Large intestine (tissue), 3 donors: ENCODE measurements around the gene SYCE3. TPM values are rescaled to one million over a fixed set of nuclear protein-coding genes. Genes with fewer than 3 reads are reported as not detected.
"Not testable (repeated sequence)": the region's sequence is repeated elsewhere in the genome, so short reads cannot be mapped to it uniquely, and the experiment has no call there.

Experiments
- DNase-seq, 2 donors: peaks; one replicate each; pipeline versions ENCODE4 v3.0.0 to v3.0.0-alpha.2; 2013
- H3K27ac ChIP-seq: one replicate; pipeline ENCODE4 v1.5.1; 2013; ENCODE audit warnings: low read length
- H3K27me3 ChIP-seq: 2 replicates; pipeline ENCODE4 v1.6.1; 2013; ENCODE audit warnings: low read length; ENCODE audit not compliant: control insufficient read depth, insufficient read depth
- H3K36me3 ChIP-seq: 2 replicates; pipeline ENCODE4 v1.6.1; 2013; ENCODE audit warnings: low read length; ENCODE audit not compliant: control insufficient read depth, insufficient read depth
- H3K4me1 ChIP-seq: one replicate; pipeline ENCODE4 v1.6.1; 2013; ENCODE audit warnings: low read length; ENCODE audit not compliant: control insufficient read depth, insufficient read depth
- H3K4me3 ChIP-seq: one replicate; pipeline ENCODE4 v1.5.1; 2013; ENCODE audit warnings: low read length
- H3K9me3 ChIP-seq: one replicate; pipeline ENCODE4 v1.6.1; 2013; ENCODE audit warnings: mild to moderate bottlenecking, low read depth, low read length, moderate library complexity; ENCODE audit not compliant: control insufficient read depth
- WGBS: methylation state at CpG from one replicate; pipeline ENCODE4 v1.1.5; 2013; ENCODE audit warnings: low lambda C conversion rate; ENCODE audit not compliant: insufficient coverage; 5-methylcytosine and 5-hydroxymethylcytosine counted together
- polyA plus RNA-seq: library from polyadenylated mRNA; unstranded; fragments of 120-200 nt; gene quantifications from one replicate; pipeline ENCODE4 v1.2.1, GENCODE V29; 2013

SYCE3 gene
- polyA plus RNA-seq, 1 donor: not detected

DNA sequence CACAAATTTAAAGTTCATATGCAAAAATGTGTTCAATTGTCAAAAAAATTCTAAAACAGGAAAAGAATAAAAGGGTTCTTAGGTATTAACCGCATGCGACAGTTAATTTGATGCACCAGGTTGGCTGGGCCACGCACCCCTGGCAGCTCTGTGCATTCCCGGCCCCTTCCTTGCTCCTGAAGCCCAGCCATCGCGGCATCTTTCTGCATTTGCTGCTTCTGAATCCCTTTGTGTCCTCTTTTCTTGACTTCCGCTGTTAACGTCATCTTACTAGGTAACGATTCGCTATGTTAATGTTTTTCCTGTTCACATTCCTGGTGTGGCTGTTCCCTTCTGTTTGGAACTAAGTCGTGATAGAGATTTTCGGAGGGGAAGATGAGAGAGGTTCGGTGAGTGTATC lies 25.0 kb downstream of the SYCE3 start:
- Histone ChIP-seq H3K4me1 (peaks cover 14% of the 10 kb centered on the region), H3K4me3 (no peak overlapping the region)
- WGBS: no CpG with 5 or more reads among the region's 13 CpGs

DNA sequence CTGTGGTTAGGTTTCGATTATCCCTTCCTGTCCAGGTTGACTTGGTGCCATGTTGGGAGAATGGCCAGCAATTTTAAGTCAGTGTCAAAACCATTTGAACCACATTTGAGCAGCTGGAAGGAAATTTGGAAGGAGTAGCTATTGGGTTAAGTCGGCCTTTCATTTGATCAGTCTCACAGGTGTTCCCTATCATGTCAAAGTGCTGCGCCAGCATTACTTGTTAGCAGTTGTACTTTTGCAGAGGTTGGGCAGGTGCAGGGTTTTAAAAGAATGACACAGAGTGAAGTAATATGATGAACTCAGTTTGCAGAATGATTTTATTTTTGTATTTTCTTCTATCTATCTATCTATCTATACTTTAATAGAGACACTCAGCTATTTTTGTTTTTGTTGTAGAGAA lies 26.5 kb downstream of the SYCE3 start:
- no peak overlapping the region for H3K27ac ChIP-seq
- no peak overlapping the region for H3K4me3 ChIP-seq
- no peaks in the 10 kb centered on the region for H3K9me3 ChIP-seq
- no peak for DNase-seq
- H3K27me3 ChIP-seq: peaks cover 27% of the 10 kb centered on the region
- no CpG with 5 or more reads among the region's 3 CpGs for WGBS
- H3K36me3 ChIP-seq: no peaks in the 10 kb centered on the region
- peaks cover 26% of the 10 kb centered on the region for H3K4me1 ChIP-seq

More for the DNA sequence above, 25.0 kb downstream of the SYCE3 start:
- DNase-seq: no peak
- H3K9me3 ChIP-seq: no peaks in the 10 kb centered on the region
- H3K27me3 ChIP-seq: peaks cover 13% of the 10 kb centered on the region
- no peak overlapping the region for H3K27ac ChIP-seq
- H3K36me3 ChIP-seq: no peaks in the 10 kb centered on the region

DNA sequence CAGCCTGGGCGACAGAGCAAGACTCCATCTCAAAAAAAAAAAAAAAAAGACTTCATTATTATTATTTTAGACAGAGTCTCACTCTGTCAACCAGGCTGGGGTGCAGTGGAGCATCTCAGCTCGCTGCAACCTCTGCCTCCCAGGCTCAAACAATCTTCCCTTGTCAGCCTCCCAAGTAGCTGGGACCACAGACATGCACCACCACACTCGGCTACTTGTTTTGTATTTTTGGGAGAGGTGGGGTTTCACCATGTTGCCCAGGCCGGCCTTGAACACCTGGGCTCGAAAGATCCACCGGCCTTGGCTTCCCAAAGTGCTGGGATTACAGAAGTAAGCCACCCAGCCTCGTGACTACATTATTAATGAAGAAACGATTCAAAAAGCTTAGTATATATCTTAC lies 27.6 kb downstream of the SYCE3 start:
- no peaks in the 10 kb centered on the region for H3K36me3 ChIP-seq
- no peak overlapping the region for H3K27ac ChIP-seq
- H3K4me3 ChIP-seq: no peak overlapping the region
- DNase-seq: no peak
- WGBS: 94% methylated on average over 2 of the region's 8 CpGs
- peaks cover 8% of the 10 kb centered on the region for H3K9me3 ChIP-seq
- H3K27me3 ChIP-seq: peaks cover 38% of the 10 kb centered on the region
- H3K4me1 ChIP-seq: peaks cover 35% of the 10 kb centered on the region

DNA sequence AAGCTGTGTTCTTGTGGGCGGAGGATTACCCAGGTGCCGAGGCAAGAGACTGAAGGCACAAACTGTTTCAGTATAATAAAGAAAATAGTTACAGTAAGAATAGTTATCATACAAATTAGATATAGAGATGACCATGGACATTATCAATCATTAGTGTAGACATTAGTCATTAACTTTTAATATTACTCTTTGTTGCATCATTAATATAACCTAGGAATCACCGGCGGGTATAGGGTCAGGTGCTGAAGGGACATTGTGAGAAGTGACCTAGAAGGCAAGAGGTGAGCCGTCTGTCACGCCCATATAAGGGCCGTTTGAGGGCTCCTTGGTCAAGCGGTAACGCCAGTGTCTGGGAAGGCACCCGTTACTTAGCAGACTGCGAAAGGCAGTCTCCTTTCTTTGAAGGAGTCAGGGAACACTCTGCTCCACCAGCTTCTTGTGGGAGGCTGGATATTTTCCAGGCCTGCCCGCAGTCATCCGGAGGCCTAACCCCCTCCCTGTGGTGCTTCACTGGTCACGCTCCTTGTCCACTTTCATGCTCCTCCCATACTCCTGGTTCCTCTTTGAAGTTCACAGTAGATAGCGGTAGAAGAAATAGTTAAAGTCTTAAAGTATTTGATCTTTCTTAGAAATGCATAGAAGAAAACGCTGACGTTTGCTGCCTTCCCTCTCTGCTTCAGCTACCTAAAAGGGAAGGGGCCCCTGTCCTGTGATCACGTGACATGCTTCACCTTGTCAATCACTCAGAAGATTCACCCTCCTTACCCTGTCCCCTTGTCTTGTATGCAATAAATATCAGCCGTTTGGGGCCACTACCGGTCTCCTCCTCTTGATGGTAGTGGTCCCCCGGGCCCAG lies 28.6 kb downstream of the SYCE3 start:
- H3K27ac ChIP-seq, H3K4me3 ChIP-seq, H3K36me3 ChIP-seq, DNase-seq: not testable (repeated sequence)
- Histone ChIP-seq H3K9me3 (peaks cover 14% of the 10 kb centered on the region), H3K27me3 (peaks cover 45% of the 10 kb centered on the region), H3K4me1 (peaks cover 32% of the 10 kb centered on the region)
- WGBS: 67% methylated on average over 3 of the region's 21 CpGs

DNA sequence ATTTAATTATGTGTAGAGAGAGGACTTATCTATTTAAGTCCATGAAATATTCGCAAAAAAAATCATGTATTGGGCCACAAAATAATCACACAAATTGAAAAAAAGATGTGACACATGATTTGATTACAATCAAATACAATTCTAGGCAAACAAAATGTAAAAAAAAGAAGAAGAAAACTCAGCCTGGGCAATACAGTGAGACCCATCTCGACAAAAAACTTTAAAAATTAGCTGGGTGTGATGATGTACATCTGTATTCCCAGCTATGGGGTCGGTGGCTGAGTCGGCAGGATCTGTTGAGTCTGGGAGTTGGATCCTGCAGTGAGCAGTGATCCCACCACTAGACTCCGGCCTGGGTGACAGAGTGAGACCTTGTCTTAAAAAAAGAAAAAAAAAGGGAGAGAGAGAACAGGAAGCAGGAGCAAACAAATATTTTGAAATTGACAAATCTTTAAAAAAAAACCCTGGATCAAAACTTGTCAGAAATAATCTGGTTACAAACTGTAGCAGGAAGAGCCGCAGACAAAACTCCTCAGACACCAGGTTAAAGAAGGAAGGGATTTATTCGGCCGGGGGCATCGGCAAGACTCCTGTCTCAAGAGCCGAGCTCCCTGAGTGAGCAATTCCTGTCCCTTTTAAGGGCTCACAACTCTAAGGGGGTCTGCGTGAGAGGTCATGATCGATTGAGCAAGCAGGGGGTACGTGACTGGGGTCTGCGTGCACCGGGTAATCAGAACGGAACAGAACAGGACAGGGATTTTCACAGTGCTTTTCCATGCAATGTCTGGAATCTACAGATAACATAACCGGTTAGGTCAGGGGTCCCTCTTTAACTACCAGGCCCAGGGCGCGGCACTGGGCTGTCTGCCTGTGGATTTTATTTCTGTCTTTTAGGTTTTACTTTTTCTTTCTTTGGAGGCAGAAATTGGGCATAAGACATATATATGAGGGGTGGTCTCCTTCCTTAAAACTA lies 29.6 kb downstream of the SYCE3 start:
- H3K9me3 ChIP-seq: peaks cover 16% of the 10 kb centered on the region
- H3K36me3 ChIP-seq: no peaks in the 10 kb centered on the region
- H3K4me1 ChIP-seq: peaks cover 27% of the 10 kb centered on the region
- no peak overlapping the region for H3K27ac ChIP-seq
- no peak for DNase-seq
- WGBS: 57% methylated on average over 3 of the region's 19 CpGs
- H3K27me3 ChIP-seq: peaks cover 45% of the 10 kb centered on the region
- H3K4me3 ChIP-seq: no peak overlapping the region

DNA sequence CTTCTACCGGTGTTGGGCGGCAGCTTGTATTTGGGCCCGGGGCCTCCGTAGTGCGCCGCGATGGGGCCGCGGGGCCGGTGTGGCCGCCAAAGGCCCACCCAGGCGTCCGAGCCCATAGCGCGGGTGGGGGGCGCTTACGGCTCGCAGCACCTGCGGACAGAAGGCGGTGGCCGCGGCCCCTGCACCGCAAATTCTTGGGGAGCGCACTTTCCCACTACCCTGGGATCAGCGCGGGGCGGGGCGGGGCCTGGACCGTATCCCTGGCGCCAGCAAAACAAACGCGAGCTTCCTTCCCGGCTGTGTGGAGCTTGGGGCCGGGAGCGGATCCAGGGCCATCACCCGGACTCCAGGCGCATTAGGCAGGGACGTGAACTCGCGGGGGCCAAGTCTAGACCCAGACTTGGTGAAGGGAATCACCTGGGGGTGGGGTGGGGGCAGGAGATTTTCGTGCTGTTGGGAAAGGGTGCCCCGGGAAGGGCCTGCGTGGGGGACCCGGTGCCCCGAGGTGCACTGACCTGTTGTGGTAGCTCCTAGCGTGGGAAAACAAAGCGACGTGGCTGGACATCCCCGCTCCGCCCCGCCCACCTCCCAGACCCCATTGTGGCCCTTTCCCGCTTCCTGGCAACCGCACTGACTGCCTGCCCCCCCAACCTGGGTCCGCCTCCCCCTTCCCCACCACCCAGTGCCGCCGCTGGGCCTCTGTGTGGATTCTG lies 30.6 kb downstream of the SYCE3 start:
- Histone ChIP-seq H3K4me1 (peaks cover 27% of the 10 kb centered on the region), H3K4me3 (peak overlapping the region; percentile 60), H3K36me3 (no peaks in the 10 kb centered on the region), H3K9me3 (peaks cover 16% of the 10 kb centered on the region), H3K27me3 (peaks cover 45% of the 10 kb centered on the region), H3K27ac (peak overlapping the region; percentile 42)
- WGBS: no CpG with 5 or more reads among the region's 56 CpGs
- DNase-seq: peak in 1 of 2 donors; percentile 77

DNA sequence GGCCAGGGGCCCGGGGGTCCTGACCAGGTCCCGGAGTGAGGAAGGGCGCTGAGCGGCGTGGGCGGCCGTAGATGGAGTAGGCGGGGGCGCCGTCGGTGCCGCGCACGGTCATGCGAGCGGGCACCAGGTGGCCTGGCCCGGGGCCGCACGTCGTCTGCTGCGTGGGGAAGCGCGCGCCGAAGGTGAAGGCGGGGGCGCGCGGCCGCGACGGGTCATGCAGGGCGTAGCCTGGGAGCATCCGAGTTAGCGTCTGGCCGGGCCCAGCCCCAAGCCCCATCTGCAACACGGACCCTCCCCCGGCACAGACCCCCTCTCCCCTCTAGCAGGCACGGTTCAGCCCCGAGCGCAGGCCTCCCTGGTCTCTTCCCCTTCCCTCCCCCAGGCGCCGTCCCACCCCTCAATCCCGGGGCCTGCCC lies 31.2 kb downstream of the SYCE3 start:
- peaks cover 16% of the 10 kb centered on the region for H3K9me3 ChIP-seq
- H3K27me3 ChIP-seq: peaks cover 45% of the 10 kb centered on the region
- WGBS: no CpG with 5 or more reads among the region's 44 CpGs
- peaks cover 30% of the 10 kb centered on the region for H3K4me1 ChIP-seq
- no peaks in the 10 kb centered on the region for H3K36me3 ChIP-seq
- peak overlapping the region; percentile 60 for H3K4me3 ChIP-seq
- peak in 1 of 2 donors; percentile 69 for DNase-seq
- H3K27ac ChIP-seq: peak overlapping the region; percentile 94

DNA sequence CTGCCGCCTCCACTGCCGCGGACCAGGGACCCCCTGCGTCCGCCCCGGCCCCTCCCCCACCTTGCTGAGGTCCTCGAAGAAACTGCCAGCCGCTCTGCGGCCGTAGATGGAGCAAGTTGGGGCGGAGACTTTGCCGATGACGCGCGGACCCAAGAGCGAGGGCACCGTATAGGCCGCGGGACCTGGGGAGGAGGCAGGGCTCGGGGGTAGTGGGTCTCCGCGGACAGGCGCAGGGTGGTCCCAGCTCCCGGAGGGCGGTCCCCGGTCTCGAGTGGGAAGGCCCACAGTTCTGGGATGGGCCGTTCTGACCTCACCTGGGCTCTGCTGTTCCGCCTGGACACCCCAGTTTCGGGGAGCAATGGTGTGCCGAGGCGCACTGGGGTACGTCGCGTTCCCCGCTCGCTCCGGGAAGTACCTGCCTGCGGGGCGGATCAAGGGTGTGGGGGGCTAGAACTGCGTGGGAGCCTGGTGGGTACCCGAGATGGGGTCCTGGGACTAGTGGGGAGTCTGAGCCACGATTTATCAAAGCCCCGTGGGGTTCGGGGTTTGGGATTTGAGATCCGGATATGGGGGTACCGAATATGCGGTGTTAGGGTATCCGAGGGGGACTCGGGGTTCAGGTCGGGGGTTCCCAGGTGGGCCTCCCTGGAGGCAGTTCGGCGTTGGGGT lies 31.7 kb downstream of the SYCE3 start:
- Histone ChIP-seq H3K4me1 (peaks cover 32% of the 10 kb centered on the region), H3K4me3 (peak overlapping the region; percentile 60), H3K9me3 (peaks cover 16% of the 10 kb centered on the region), H3K27me3 (peaks cover 45% of the 10 kb centered on the region), H3K27ac (peak overlapping the region; percentile 94), H3K36me3 (no peaks in the 10 kb centered on the region)
- peak; percentile 76 to 90 for DNase-seq
- WGBS: no CpG with 5 or more reads among the region's 53 CpGs

DNA sequence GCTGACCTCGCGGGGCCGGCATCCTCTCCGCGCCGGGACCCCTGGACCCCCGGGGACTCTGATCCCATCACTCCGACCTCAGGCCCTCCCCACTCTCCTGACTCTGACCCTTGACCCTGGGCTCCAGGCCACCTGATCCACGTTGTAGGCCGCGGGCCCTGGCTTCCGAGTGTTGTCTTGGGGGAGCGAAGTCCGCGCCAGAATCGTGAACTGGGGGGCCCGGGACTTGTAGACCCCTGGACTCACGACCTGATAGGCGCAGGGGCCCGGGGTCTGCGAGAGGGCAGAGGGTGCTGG lies 32.2 kb downstream of the SYCE3 start:
- Histone ChIP-seq H3K4me1 (peaks cover 32% of the 10 kb centered on the region), H3K36me3 (no peaks in the 10 kb centered on the region), H3K9me3 (peaks cover 16% of the 10 kb centered on the region), H3K4me3 (peak overlapping the region; percentile 60), H3K27me3 (peaks cover 45% of the 10 kb centered on the region), H3K27ac (peak overlapping the region; percentile 94)
- no CpG with 5 or more reads among the region's 21 CpGs for WGBS
- peak in 1 of 2 donors; percentile 81 for DNase-seq
